Amygdala (tissue), 56 donors: ENCODE data around the gene ALOX5AP.

ENCODE experiments used
- DNase-seq, 56 donors: peaks; one replicate each; lab custom pipeline; 2025; lab: John Stamatoyannopoulos, UW

ALOX5AP gene

DNA sequence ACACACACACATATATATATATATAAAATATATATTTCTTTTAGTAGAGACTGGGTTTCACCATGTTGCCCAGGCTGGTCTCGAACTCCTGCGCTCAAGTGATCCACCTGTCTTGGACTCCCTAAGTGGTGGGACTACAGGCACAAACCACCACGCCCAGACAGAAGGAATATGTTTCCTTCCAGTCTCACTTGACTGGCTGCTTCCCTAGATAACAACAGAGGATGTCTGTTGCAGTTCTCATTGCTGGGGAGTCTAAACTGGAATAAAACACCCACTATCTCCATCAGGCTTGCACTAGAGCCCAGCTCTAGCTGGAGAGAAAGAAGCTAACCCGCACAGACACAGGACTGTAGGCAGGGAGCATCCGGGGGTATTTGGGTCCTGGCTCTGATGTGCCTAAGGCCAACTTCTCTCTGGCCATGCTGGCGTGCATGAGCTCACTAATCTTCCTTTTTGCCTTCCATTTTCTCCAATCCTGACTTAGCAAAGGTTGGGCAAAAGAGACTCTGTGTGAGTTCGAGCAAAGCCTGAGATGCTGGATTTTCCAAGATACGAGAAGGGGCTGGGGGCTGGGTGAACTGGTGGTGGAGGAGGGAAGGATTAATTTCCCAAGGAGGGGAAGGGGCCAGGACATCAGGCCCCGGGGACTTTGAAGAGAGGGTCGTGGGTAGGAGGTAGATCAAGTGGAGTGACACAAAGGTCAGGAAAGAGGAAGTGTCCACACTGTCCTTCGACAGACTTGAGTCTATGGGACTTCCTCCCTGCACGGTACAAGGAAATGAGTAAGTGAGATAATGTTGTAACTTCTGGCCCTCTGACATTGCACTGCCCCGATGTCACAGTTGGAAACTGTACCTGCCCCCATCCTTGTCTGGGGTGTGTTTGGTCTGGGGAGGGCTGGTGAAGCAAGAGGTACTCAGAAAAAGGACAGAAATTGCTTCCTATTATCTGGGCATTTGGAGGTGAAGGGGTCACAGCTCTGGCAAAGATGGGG lies 22.5 kb upstream of the ALOX5AP start:
- peak in 3 of 56 donors; percentile 4 to 18 (median 15) for DNase-seq

DNA sequence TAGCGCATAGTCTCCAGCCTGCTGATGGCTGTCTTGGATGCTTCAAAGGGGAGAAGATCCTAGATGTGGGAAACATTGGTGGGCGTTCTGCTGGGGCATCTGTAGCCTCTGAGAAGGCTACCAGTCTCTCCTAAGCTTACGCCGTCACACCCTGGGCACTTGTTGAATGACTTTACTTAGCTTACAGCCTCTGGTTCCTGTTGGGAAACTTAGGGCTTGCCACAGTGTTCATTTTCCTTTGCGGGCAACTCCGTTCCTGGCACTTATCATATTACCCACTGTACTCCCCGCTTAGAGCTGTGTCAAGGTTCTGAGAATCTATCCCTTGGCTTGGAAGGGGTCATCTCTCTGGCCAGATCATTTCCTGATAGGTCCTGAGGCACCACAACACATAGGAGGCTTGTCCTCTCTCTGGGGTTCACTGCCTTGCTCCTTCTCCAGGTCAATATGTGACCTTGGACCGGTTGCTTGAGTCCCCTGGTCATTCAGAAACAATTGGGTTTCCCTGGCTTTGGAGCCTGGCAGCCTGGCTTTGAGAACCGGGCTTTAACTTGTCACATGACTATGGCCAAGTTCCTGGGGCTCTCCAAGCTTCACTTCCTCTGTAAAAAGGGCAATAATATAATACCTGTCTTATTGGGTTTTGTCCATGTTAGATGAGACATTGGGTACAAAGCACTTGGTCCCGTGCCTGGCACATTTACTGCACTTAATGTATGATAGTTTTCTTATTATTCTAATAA lies 20.5 kb upstream of the ALOX5AP start:
- no peak for DNase-seq

DNA sequence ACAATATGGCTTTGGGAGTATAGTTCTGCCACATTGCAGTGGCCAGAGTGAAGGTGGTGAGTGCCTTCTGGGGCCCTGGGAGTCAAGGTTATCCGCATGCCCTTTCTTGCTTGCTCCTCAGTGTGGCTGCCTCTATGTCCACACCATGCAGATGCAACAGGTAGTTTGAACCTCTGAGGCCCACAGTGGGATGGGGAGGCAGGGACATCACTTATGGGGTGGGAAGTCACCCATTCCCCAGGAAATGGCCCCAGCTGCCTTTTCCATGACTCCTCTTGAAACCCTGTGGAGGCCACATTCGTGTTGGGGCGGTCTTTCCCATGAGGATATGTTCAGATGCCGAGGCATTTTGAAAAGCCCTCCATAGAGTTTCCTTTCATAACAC lies 20.0 kb upstream of the ALOX5AP start:
- no peak for DNase-seq

DNA sequence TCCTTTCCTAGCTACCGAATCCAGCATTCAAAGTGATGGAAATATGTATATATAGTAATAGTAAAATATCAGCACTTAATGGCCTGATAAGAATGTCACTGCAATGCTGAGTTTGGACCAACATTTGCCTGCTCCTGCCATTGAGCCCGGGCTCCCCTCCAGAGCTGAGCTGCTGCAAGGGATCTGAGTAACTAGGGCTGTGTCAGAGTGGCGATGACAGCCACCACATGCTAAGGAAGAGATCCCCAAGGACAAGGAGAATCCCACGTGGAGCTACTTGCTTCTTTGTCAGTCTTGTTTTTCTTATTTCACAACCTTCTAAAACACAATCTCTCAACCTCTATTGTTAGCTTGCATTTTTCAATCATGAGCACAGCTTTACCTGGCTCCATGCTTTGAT lies 19.5 kb upstream of the ALOX5AP start:
- no peak for DNase-seq

DNA sequence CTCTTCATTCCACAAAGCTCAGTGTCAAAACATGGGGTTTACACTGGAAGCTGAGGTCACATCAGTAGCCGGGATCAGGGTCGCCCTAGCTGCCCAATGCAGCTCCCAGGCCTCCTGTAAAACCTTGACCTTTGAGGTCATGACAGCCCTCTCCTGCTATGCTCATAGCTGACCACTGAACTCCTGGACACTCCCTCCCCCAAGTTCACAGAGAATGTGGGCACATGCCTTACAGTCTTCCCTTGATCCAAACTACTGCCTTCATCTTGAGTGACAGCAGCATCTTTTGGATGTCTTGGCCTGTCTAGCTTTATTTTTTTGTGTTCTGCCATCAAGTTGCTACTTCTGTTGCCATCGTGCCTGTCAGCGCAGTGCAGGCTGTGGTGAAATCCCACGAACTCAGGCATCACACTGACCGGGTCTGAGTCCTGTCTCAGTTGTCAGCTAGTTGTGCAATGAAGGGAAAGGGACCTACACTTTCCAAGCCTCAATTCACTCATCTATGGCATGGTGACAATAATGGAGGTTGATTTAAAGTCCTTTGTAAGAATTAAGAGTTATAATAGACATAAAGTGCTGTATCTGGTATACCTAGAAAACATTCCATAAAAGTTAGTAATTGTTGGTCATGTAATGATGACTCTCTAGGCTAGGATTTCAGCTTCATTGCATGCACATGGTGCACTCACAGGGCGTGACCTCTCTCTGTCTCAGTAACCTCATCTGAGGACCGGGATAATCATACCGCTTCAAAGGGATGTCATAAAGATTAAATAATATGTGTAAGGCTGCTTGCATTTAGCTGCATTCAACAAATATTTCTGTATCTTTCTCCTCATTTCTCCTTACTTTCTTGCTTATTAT lies 16.4 kb upstream of the ALOX5AP start:
- DNase-seq = no peak

DNA sequence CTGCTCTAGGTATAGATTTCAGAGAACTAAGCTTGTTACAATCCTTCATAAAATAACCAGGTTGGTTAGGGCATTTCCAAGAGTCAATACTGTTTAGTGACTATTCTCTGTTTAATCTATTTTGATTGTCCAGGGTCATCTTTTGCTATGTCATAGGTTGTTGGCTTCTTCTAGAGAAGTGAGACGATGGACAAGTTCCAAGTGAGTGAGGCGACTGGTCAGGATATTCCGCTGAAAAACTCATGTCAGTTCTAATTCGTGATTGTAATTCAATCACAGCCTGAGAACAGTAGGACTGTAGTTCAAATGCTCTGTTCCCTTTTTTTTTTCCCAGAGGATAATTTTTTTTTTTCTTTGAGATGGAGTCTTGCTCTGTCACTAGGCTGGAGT lies 15.8 kb upstream of the ALOX5AP start:
- DNase-seq = no peak

DNA sequence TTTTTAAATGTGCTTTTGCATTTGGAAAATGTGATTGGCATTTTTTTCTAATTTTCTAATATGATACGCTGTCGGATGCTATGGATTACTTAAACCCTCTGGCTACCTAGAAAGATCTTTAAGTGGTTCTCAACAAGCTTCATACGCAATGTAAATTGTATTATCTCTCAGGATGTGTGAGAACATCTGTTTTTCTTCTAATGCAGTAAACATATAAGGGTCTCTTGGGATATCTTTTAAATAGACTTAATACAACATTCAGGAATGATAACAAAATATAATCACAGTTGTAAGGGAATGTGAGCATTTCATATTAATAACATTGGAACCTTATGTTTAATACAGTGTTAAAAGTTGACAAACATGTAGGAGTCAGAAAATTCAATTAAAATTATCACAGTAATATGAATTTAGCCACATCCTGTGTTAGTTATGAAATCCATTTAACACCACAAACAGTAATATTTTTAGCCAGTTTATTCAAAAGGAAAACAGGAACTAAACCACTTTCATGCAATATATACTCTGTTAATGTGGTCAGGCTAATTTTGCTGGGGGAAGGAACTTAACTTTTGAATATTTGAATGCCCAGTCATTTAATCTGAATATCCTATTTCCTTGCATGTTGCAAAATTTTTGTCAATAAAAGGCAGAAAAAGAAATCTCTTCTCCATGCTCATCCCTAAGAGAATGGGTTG lies 15.0 kb upstream of the ALOX5AP start:
- DNase-seq = no peak

DNA sequence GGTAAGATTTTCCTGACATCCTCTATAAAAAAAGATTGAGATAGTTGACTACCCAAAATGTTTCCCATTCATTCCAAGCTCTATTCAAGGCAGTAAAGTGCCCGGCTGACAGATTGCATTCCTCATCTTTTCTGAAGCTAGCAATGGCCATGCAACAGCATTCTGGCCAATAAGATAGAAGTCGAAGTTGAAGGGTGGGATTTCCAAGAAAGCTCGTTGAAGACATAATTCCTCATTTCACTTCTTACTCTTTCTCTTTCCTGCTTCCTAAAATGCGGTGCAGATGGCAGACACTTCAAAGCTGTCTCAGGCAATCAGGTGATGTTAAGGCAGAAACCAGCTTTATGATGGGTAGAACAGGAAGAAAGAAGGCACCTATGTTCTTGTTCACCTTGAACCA lies 13.4 kb upstream of the ALOX5AP start:
- DNase-seq = no peak

DNA sequence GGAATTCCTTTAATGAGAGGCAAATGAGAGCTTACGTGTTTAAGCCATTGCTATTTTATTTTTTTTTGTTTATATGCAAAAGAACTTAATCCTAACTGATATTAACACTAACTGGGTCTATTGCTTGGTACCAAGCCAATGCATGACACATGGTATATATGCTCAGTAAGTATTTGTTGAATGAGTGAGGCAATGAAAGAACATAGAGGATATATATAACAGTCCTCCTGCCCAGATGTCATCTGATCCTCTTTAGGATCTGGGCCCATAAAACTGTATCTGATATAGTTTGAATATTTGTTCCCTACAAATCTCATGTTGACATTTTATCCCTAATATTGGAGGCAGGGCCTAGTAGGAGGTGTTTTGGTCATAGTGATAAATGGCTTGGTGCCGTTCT lies 13.0 kb upstream of the ALOX5AP start:
- DNase-seq = no peak

DNA sequence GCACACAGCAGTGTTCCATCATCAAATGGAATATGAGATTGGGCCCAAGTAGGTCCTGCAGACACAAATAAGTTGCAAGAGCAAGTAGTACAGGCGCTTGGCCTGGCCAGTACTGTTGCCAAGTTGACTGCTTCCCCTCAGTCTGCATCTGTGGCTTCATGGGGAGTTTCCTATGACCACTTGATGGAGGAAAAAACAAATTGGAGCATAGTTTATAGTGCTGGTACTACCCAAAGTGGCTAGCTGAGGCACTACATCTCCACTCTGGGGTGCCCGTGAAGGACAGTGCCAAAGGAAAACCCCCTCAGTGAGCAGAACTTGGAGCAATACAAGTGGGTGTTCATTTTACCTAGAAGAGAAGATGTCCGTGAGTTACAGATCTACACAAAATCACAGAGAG lies 10.6 kb upstream of the ALOX5AP start:
- no peak for DNase-seq

DNA sequence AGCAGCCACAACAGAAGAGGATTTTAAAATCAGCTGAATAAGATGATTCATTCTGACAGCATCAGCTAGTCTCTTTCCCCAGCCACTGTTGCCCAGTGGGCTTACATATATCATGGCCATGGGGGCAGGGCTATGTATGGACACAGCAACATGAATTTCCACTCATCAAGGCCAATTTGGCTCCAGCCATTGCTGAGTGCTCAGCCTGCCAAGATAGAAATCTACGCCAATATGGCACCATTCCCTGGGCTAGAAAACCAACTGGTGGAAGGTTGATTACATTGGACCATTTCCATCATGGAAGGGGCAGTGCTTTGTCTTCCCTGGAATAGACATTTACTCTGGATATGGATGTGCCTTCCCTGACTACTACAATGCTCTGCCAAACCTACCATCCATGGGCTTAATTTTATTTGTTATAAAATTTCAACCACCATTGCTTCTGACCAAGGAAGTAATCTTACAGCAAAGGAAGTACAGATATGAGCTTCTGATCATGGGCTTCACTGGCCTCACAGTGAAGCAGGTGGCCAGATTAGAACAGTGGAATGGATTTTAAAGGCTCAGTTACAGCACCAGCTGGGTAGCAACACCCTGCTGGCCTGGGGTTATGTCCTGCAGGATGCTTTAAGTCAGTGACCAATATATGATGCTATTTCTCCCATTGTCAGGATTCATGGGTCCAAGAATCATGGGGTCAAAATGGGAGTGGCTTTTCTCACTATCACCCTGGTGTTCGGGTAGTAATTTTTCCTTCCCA lies 9.8 kb upstream of the ALOX5AP start:
- no peak for DNase-seq

DNA sequence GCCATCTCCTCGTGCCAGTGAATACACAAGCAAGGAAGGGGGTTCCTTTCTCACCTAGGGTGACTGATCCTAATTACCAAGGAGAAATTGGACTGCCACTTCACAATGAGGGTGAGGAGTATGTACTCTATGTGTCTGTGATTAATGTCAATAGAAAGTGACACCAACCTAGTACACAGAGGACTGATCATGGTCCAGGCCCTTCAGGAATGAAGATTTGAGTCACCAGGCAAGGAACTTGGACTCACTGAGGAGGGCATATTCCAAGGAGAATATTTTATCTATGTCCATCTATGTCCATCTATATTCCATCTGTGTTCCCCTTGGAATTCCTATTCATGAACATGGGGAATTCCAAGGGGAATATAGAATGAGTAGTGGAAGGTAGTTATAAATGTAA lies 9.2 kb upstream of the ALOX5AP start:
- DNase-seq = no peak

DNA sequence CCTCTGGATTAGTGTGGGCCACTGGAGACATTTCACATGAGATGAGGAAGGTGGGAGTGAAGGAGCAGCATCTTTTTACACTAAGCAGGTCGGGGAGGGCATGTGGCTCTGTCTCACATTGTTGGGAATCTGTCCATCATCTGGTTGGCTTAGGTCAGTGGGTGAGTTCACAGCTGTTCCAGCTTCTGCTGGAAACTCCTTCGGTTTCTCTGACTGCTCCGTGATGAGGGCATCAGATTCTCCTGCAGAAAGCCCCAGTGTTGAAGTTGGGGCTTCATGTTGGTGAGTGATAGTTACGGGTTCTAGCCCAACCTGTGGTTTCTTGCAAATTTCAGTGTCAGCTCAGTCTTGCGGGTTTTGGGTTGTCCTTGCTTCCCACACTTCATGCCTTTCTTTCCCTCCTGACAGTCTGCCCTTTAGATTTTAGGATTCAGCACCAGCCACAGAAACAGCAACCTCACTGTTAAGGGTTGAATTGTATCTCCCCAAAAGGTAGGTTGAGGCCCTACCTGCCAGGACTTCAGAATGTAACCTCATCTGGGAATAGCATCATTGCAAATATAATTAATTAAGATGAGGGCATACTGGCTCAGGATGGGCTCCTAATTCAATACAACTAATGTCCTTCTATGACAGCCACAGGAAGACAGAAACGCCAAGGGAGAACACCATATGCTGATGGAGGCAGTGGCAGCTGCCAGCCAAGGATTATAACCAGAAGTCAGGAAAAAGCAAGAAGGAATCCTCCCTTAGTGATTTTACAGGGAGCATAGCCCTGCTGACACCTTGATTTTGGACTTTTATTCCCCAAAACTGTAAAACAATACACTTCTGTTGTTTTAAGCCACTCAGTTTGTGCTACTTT lies 7.6 kb upstream of the ALOX5AP start:
- DNase-seq = no peak

DNA sequence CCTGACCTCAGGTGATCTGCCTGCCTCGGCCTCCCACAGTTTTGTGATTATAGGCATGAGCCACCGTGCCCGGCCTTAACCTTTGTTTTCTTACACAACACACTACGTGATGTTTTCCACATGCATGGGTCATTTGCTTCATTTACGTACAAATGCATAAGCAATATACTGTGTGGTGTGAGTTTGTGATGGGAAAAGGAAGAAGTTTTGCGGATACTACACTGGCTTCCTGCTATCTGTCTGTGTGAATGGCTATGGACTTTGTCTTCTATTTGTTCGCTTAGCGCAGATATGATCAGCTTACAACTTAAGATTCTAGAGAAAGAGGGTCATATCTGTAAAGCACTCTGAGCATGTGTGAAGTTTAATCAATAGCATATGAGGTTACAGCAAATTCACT lies 5.5 kb upstream of the ALOX5AP start:
- no peak for DNase-seq

DNA sequence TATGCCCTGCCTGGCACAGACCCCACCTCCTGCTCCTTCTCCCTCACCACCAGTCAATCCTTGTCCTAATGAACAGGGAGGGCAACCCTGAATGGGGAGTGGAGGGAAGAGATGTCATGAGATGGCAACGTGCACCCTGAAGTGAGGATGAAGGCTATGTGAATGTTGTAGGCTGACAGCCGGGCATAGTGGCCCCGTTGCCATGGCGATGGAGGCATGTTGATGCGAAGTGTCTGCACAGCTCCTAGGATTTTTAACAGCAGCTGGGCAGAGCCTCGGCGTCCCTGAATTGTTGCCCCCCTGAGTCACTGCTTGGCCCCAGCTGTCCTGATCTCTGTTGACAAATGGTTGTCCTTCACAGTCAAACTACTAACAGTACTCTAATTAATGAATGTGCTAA lies 4.8 kb upstream of the ALOX5AP start:
- peak in 9 of 56 donors; percentile 6 to 30 (median 18) for DNase-seq

DNA sequence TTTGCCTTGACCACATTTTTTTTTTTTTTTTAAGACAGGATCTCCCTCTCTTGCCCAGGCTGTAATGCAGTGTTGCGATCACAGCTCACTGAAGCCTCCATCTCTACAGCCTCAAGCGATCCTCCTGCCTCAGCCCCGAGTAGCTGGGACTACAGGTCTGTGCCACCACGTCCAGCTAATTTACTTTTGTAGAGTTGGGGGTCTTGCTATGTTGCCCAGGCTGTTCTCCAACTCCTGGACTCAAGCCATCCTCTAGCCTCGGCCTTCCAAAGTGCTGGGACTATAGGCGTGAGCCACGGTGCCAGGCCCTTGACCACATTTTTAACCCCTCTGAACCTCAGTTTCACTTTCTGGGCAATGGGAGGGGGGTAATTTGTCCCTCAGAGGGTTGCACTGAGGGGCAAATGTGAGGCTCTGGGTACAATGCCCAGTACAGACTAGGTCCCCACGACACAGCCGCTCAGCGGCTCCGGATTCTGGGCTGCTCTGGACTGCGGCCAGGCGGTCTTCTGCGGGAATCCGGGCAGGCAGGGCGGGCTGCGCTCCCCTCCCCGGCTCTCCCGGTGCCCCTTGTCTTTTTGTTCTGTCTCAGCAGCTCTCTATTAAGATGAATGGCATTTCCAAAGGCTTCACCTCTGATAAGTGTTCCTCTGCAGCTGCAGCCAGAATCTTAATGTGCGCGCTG lies 3.8 kb upstream of the ALOX5AP start:
- DNase-seq = peak in 2 of 56 donors; percentile 23 to 25

DNA sequence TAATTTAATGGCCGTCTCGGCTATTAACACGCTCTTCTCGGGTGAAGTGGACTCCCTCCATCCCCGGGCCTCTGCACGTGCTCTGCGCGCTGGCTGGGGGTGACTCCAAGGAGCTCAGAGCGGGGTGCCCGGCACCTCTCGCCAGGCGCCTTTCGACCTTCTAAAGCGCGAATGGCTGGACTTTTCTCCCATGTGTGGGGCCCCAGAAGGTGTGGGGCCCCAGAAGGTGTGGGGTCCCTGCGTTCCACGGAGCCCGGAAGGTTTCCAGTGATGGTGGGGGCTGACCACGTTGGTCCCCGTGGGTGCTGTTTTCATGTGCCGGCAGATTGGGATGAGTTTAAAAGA lies 3.3 kb upstream of the ALOX5AP start:
- DNase-seq = no peak

DNA sequence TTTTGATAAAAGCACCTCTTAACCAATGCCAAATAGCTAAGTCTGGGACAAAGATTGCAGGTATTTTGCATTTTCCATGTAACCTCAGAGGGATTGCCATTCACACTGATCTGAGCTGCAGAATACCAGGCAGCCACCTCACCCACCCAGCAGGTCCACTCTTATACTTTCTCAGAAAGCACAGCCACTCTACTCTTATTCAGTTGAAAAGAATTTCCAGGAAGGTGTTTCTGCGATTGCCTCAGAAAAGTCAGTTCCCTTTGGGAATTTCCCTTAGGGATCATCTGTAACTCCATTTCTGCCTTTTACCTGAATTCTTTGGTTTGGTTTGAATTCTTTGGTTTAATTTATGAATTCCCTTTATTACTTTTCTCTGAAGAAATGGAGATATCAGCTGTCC lies 904 bp upstream of the ALOX5AP start:
- no peak for DNase-seq
